Lower leg skin (tissue), 4 donors: ENCODE data around the gene NRXN3. TPM values are rescaled to one million over a fixed set of nuclear protein-coding genes. Genes with fewer than 3 reads are reported as not detected.

Source experiments
- DNase-seq, 2 donors: peaks; one replicate each; pipeline ENCODE4 v3.0.0-alpha.2; 2019; ENCODE audit warnings: low spot score in 2 of 2
- H3K4me3 ChIP-seq: fragments of 200-600 bp; sonication (generic); 2 replicates; pipeline ENCODE4 v1.5.1; 2017; ENCODE audit warnings: mild to moderate bottlenecking, low read depth; ENCODE audit not compliant: poor library complexity, severe bottlenecking
- CTCF ChIP-seq, 3 donors: fragments of 450-650 bp; IDR thresholded peaks; one replicate each; pipeline ENCODE4 v1.5.1; 2016; ENCODE audit warnings: antibody characterized with exemption in 3 of 3, mild to moderate bottlenecking in 3 of 3, moderate library complexity in 2 of 3
- POLR2A ChIP-seq, 2 donors: fragments of 450-650 bp; IDR thresholded peaks; one replicate each; pipeline ENCODE4 v1.6.1; 2016 to 2017; ENCODE audit warnings: antibody characterized with exemption in 2 of 2, mild to moderate bottlenecking in 1 of 2, moderate library complexity in 1 of 2
- WGBS, 2 donors: methylation state at CpG; one replicate each; pipeline ENCODE4 v1.1.5; 2018; 5-methylcytosine and 5-hydroxymethylcytosine counted together
- intact Hi-C: fragments of 100-400 bp; cut with DNase I; formaldehyde crosslinking; loops from one replicate; pipeline ENCODE4 v1.15.0; 2023; ENCODE audit warnings: low total_unique reads
- total RNA-seq, 4 donors: library from RNA; depleted of rRNA; stranded (reverse); fragments of >200 nt; gene quantifications; one replicate each; pipeline ENCODE4 v1.1.0, GENCODE V29; 2016

The NRXN3 gene
- total RNA-seq, 4 donors from 2014 or later = 0.61 to 2.4 (median 1.7) TPM

GRCh38 chr14:79483477-79484388 is 1313.6 kb downstream of the NRXN3 start:
- 79 to 81% methylated on average over 7 of the region's 7 CpGs for WGBS, 2 donors
- intact Hi-C loops = no loop called here
- no peak for TF ChIP-seq POLR2A (IDR thresholded peaks at IDR 0.05)
- TF ChIP-seq CTCF (IDR thresholded peaks at IDR 0.05) = no peak

GRCh38 chr14:79487632-79488031 is 1317.5 kb downstream of the NRXN3 start:
- WGBS, 2 donors = 71 to 85% methylated on average over 1 of the region's 1 CpG
- H3K4me3 ChIP-seq = no peak overlapping the region
- no peak for TF ChIP-seq POLR2A (IDR thresholded peaks at IDR 0.05)
- no peak for TF ChIP-seq CTCF (IDR thresholded peaks at IDR 0.05)
- intact Hi-C loops = no loop called here
- no peak for DNase-seq

More at GRCh38 chr14:79483477-79484388, 1313.6 kb downstream of the NRXN3 start:
- no peak for DNase-seq
- no peak overlapping the region for H3K4me3 ChIP-seq

- no peak for DNase-seq
- no peak overlapping the region for H3K4me3 ChIP-seq
- intact Hi-C loops = no loop called here
- 61 to 72% methylated on average over 1 of the region's 1 CpG for WGBS, 2 donors
- TF ChIP-seq POLR2A (IDR thresholded peaks at IDR 0.05) (no peak), CTCF (IDR thresholded peaks at IDR 0.05) (no peak)
These were observed 1321.0 kb downstream of the NRXN3 start for GRCh38 chr14:79491161-79491560.

GRCh38 chr14:79493081-79493645 is 1323.0 kb downstream of the NRXN3 start:
- TF ChIP-seq CTCF (IDR thresholded peaks at IDR 0.05) (no peak), POLR2A (IDR thresholded peaks at IDR 0.05) (no peak)
- H3K4me3 ChIP-seq = no peak overlapping the region
- WGBS, 2 donors = 77 to 84% methylated on average over 3 of the region's 3 CpGs
- intact Hi-C loops = no loop called here
- DNase-seq = no peak

- 72 to 73% methylated on average over 4 of the region's 4 CpGs for WGBS, 2 donors
- no peak for DNase-seq
- no peak for TF ChIP-seq POLR2A (IDR thresholded peaks at IDR 0.05)
- TF ChIP-seq CTCF (IDR thresholded peaks at IDR 0.05) = no peak
- H3K4me3 ChIP-seq = no peak overlapping the region
- intact Hi-C loops = no loop called here
These were observed 1326.5 kb downstream of the NRXN3 start for GRCh38 chr14:79496701-79497100.
